GM18858 (cell line): Measurements from ENCODE around the gene CAMK1D.

Experiments
- ATAC-seq: cut with Tn5 transposase; IDR thresholded peaks from one replicate; pipeline ENCODE4 v1.9.1; 2021; ENCODE audit not compliant: unreplicated experiment

The CAMK1D gene

GRCh38 chr10:12510984-12511383, 161.6 kb downstream of the CAMK1D start:
- ATAC-seq = no peak

- no peak for ATAC-seq
These were observed 162.3 kb downstream of the CAMK1D start for GRCh38 chr10:12511651-12512050.

GRCh38 chr10:12512332-12513002, 163.1 kb downstream of the CAMK1D start:
- no peak for ATAC-seq

- no peak for ATAC-seq
These were observed 163.6 kb downstream of the CAMK1D start for GRCh38 chr10:12513003-12513365.

- ATAC-seq = no peak
These were observed 164.7 kb downstream of the CAMK1D start for GRCh38 chr10:12513775-12514673.

- no peak for ATAC-seq
These were observed 168.7 kb downstream of the CAMK1D start for GRCh38 chr10:12518024-12518423.

- ATAC-seq = no peak
These were observed 172.1 kb downstream of the CAMK1D start for GRCh38 chr10:12521423-12521822.

- ATAC-seq = no peak
These were observed 177.0 kb downstream of the CAMK1D start for GRCh38 chr10:12526311-12526710.

- no peak for ATAC-seq
These were observed 180.6 kb downstream of the CAMK1D start for GRCh38 chr10:12529976-12530375.

- ATAC-seq = no peak
These were observed 182.2 kb downstream of the CAMK1D start for GRCh38 chr10:12531305-12532220.

GRCh38 chr10:12533151-12533550, 183.8 kb downstream of the CAMK1D start:
- no peak for ATAC-seq

GRCh38 chr10:12533723-12534122, 184.4 kb downstream of the CAMK1D start:
- ATAC-seq = no peak

- ATAC-seq = no peak
These were observed 185.5 kb downstream of the CAMK1D start for GRCh38 chr10:12534824-12535223.

GRCh38 chr10:12535656-12536055, 186.3 kb downstream of the CAMK1D start:
- no peak for ATAC-seq

GRCh38 chr10:12538491-12538995, 189.2 kb downstream of the CAMK1D start:
- no peak for ATAC-seq

- no peak for ATAC-seq
These were observed 190.2 kb downstream of the CAMK1D start for GRCh38 chr10:12539350-12540164.

GRCh38 chr10:12540341-12540781, 191.0 kb downstream of the CAMK1D start:
- ATAC-seq = no peak

- ATAC-seq = no peak
These were observed 192.2 kb downstream of the CAMK1D start for GRCh38 chr10:12541446-12542067.

- ATAC-seq = no peak
These were observed 192.9 kb downstream of the CAMK1D start for GRCh38 chr10:12542133-12542670.
